ENCODE measurements around the gene ADIPOR1. TPM values are rescaled to one million over a fixed set of nuclear protein-coding genes. Genes with fewer than 3 reads are reported as not detected.

The ADIPOR1 gene
- total and polyA plus RNA-seq, 2 of the 4 experiments (the other 2 are of a cell fraction): 82.7 to 92.5 TPM

DNA sequence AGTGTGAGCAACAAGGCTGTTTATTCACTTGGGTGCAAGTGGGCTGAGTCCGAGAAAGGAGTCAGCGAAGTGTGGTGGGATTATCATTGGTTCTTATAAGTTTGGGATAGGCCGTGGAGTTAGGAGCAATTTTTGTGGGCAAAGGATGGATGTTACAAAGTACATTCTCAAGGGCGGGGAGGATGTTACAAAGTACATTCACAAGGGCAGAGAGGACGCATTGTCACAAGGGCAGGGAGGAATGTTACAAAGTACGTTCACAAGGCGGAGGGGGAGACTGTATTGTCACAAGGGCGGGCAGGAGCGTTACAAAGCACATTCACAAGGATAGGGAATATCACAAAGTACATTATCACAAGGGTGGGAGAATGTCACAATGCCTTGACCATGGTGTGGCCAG is 43.9 kb upstream of the ADIPOR1 start:
- TF ChIP-seq RFX5 (IDR thresholded peaks at IDR 0.05; ENCODE audit: low read depth, low read length) (no peak), BHLHE40 (IDR thresholded peaks at IDR 0.05; ENCODE audit: low read depth, low read length) (no peak), SMC3 (IDR thresholded peaks at IDR 0.05; ENCODE audit: low read depth, low read length) (no peak), MXI1 (IDR thresholded peaks at IDR 0.05; ENCODE audit: borderline replicate concordance, low read depth, low read length) (no peak), CEBPB (IDR thresholded peaks at IDR 0.05; ENCODE audit: low read depth, low read length) (no peak)
- H4K91ac ChIP-seq (ENCODE audit: insufficient read depth, low read depth, low read length): no peak overlapping the region
- no peak overlapping the region for H2BK15ac ChIP-seq (ENCODE audit: low read depth, low read length)
- H2BK120ac ChIP-seq (ENCODE audit: low read depth, low read length): peak overlapping the region; percentile 73; the same call in 1 of the 2 replicates
- peak overlapping the region; percentile 82; the same call in 1 of the 2 replicates for H3K18ac ChIP-seq (ENCODE audit: low read depth, low read length)
- no peak overlapping the region for H2AK9ac ChIP-seq (replicated peaks; ENCODE audit: low read depth, low read length, poor library complexity)
- POLR2A ChIA-PET (ENCODE audit: unreplicated experiment): no interaction called here
- dilution Hi-C loops (cut with HindIII; ENCODE audit: low sequenced_read_pairs, unreplicated experiment) (no loop called here), in situ Hi-C loops (cut with MboI; ENCODE audit: low sequenced_read_pairs) (no loop called here), intact Hi-C loops (cut with micrococcal nuclease) (no loop called here)
- H3K9me1 ChIP-seq (ENCODE audit: insufficient read depth, low read length): no peaks in the 10 kb centered on the region
- peak overlapping the region; percentile 9; the same call in 1 of the 2 replicates for H3K14ac ChIP-seq (replicated peaks; ENCODE audit: low read depth, low read length)
- H4K20me1 ChIP-seq (ENCODE audit: insufficient read depth, low read length): no peaks in the 10 kb centered on the region
- 84% methylated on average over 3 of the region's 9 CpGs; no CpG with 5 or more reads in 1 of the 2 experiments for whole genome bisulfite sequencing, 2 experiments (ENCODE audit: extremely low coverage in 2 of 2, insufficient read length in 1 of 2)
- peak overlapping the region; percentile 24; the same call in 1 of the 2 replicates for H3K23ac ChIP-seq (ENCODE audit: low read depth, low read length)
- H3K27ac ChIP-seq (ENCODE audit: insufficient read depth, low read length): no peak overlapping the region
- peaks cover 3% of the 10 kb centered on the region; the same call in 1 of the 2 replicates for H3K27me3 ChIP-seq (ENCODE audit: control insufficient read depth, insufficient read depth, low read length)
- no peak overlapping the region; the same call in 1 of the 2 replicates for H2AK5ac ChIP-seq (ENCODE audit: low read depth, low read length)
- no TSS peak for BruUV-seq (replicated peaks)
- ATAC-seq (ENCODE audit: low read depth): no peak
- no peak for DNase-seq
- no peak overlapping the region for H3K4me3 ChIP-seq (ENCODE audit: insufficient read depth, low read depth, low read length)
- H3K4me1 ChIP-seq (ENCODE audit: control insufficient read depth, insufficient read depth, low read length): no peaks in the 10 kb centered on the region
- H2BK5ac ChIP-seq (ENCODE audit: low read depth, low read length, poor library complexity, severe bottlenecking): peak overlapping the region; percentile 38
- peak overlapping the region; percentile 47 for H3K4ac ChIP-seq (ENCODE audit: low read depth, low read length)
- peak overlapping the region; percentile 57 for H2AFZ ChIP-seq (replicated peaks; ENCODE audit: low read length, poor library complexity)
- no peaks in the 10 kb centered on the region for H3K79me1 ChIP-seq (ENCODE audit: low read depth in 1 of 2, low read length in 2 of 2)
- H3K4me2 ChIP-seq (ENCODE audit: low read depth, low read length): no peak overlapping the region
- peak overlapping the region in 1 of 2 experiments; percentile 91; a peak in 2 of 4 replicates for H4K8ac ChIP-seq (ENCODE audit: low read depth in 2 of 2, low read length in 2 of 2)
- H3K56ac ChIP-seq (ENCODE audit: extremely low read depth, insufficient read depth, low read length): no peak overlapping the region
- H4K5ac ChIP-seq (ENCODE audit: low read depth, low read length): peak overlapping the region; percentile 94; the same call in 1 of the 2 replicates
- CTCF ChIA-PET: interaction anchor here (1.5 kb wide), 1 partner anchor 75 kb away, joined by 7 read pairs; the partner anchor contains the start of gene KLHL12
- H3K9ac ChIP-seq (ENCODE audit: low read depth, low read length): no peak overlapping the region
- peak overlapping the region; percentile 55; the same call in 1 of the 2 replicates for H2BK20ac ChIP-seq (ENCODE audit: low read depth, low read length)
- H3K9me3 ChIP-seq (ENCODE audit: control insufficient read depth, insufficient read depth, low read length): no peaks in the 10 kb centered on the region
- no peaks in the 10 kb centered on the region for H3K36me3 ChIP-seq (ENCODE audit: control insufficient read depth, insufficient read depth, low read length)

All from IMR-90 (cell line).